ENCODE results near the gene FRMD5. TPM values are rescaled to one million over a fixed set of nuclear protein-coding genes. Genes with fewer than 3 reads are reported as not detected.

Gene FRMD5
- total RNA-seq, 1 experiment from 2014 or later, result 0.98 TPM

DNA sequence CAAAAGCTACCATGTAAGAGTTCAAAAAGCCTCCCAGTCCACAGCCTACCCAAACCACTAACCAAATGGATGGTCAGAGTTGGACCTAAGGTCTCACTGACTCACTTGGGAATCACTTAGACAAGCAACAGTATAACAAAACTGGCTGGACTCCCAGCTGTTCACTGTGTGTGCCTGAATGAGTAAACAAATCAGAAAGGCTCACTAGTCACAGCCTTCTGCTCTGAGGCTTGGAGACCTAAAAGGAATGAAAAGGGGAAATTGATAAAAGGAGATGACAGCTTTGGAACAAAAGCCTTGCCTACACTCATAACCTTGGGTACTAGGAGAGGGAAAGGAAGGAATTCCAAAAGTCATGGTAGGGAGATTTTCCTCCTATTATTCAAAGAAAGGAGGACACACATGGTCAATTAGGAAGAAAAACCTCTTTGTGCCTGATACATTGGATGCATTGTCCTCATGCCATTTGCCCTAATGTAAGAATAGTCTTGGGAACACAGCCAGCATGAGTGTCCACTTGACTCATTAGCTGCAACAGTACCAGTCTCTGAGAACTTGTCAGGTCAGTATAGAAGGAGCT lies 92.3 kb downstream of the FRMD5 start:
- intact Hi-C loops (cut with micrococcal nuclease), result loop anchor here (1.0 kb wide), 1 partner anchor 28 kb away; no protein-coding TSS in a partner anchor
- TF ChIP-seq, protein P1, sequence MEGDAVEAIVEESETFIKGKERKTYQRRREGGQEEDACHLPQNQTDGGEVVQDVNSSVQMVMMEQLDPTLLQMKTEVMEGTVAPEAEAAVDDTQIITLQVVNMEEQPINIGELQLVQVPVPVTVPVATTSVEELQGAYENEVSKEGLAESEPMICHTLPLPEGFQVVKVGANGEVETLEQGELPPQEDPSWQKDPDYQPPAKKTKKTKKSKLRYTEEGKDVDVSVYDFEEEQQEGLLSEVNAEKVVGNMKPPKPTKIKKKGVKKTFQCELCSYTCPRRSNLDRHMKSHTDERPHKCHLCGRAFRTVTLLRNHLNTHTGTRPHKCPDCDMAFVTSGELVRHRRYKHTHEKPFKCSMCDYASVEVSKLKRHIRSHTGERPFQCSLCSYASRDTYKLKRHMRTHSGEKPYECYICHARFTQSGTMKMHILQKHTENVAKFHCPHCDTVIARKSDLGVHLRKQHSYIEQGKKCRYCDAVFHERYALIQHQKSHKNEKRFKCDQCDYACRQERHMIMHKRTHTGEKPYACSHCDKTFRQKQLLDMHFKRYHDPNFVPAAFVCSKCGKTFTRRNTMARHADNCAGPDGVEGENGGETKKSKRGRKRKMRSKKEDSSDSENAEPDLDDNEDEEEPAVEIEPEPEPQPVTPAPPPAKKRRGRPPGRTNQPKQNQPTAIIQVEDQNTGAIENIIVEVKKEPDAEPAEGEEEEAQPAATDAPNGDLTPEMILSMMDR (IDR thresholded peaks at IDR 0.05; ENCODE audit: unreplicated experiment), result no peak
- peak overlapping the region; percentile 43 for H3K27ac Mint-ChIP-seq (ENCODE audit: low read depth, unreplicated experiment)
- DNase-seq (ENCODE audit: unreplicated experiment), result peak; percentile 77
- H3K4me1 Mint-ChIP-seq (ENCODE audit: insufficient read depth, unreplicated experiment), result peaks cover 27% of the 10 kb centered on the region
- ChIA-PET POLR2A (interaction anchor here (0.6 to 3.9 kb wide), 15 partner anchors 9 to 1932 kb away, joined by 3 to 17 read pairs (median 3); partner anchors contain the start of genes CTDSPL2 and GOLM2), CTCF (interaction anchor here (0.7 to 1.6 kb wide), 5 partner anchors 9 to 278 kb away, joined by 3 to 9 read pairs (median 4); partner anchors contain the start of gene MFAP1)
- no peak overlapping the region for H3K4me3 Mint-ChIP-seq (ENCODE audit: unreplicated experiment)
- BruUV-seq (replicated peaks), result no TSS peak
- H3K9me3 Mint-ChIP-seq (ENCODE audit: unreplicated experiment), result no peaks in the 10 kb centered on the region
- no peaks in the 10 kb centered on the region for H3K36me3 Mint-ChIP-seq (ENCODE audit: insufficient read depth, unreplicated experiment)
- H3K27me3 Mint-ChIP-seq (ENCODE audit: insufficient read depth, unreplicated experiment), result no peaks in the 10 kb centered on the region

DNA sequence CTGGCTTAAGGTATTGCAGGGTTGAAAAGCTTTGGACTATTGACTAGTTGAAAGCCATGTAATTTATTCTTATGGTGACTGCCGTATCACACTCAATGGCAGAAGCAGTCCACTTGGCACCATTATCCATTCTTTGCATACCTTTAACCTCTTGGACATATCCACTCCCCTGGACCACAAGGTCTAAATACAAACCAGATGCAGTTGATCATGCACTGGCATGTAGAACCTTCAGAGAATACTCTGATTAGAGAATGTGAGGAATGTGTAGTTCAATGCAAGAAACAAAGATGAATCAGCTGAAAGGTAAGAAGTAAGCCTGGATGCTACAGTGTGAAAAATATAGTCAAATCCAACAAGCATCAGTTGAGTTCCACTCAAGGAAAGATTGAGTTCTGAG lies 93.1 kb downstream of the FRMD5 start:
- POLR2A ChIA-PET, result interaction anchor here (0.6 to 3.9 kb wide), 12 partner anchors 10 to 1931 kb away, joined by 3 to 17 read pairs (median 4); partner anchors contain the start of gene GOLM2
- Mint-ChIP-seq H3K9me3 (ENCODE audit: unreplicated experiment) (no peaks in the 10 kb centered on the region), H3K27me3 (ENCODE audit: insufficient read depth, unreplicated experiment) (no peaks in the 10 kb centered on the region), H3K4me3 (ENCODE audit: unreplicated experiment) (no peak overlapping the region), H3K4me1 (ENCODE audit: insufficient read depth, unreplicated experiment) (peaks cover 27% of the 10 kb centered on the region), H3K27ac (ENCODE audit: low read depth, unreplicated experiment) (peak overlapping the region; percentile 43), H3K36me3 (ENCODE audit: insufficient read depth, unreplicated experiment) (no peaks in the 10 kb centered on the region)
- intact Hi-C loops (cut with micrococcal nuclease), result loop anchor here (1.0 kb wide), 1 partner anchor 28 kb away; no protein-coding TSS in a partner anchor
- TF ChIP-seq, protein P1 (IDR thresholded peaks at IDR 0.05; ENCODE audit: unreplicated experiment), result no peak
- CTCF ChIA-PET, result interaction anchor here (0.7 to 1.6 kb wide), 4 partner anchors 27 to 277 kb away, joined by 3 to 9 read pairs (median 4); partner anchors contain the start of gene MFAP1
- peak; percentile 11 for DNase-seq (ENCODE audit: unreplicated experiment)
- BruUV-seq (replicated peaks), result no TSS peak

DNA sequence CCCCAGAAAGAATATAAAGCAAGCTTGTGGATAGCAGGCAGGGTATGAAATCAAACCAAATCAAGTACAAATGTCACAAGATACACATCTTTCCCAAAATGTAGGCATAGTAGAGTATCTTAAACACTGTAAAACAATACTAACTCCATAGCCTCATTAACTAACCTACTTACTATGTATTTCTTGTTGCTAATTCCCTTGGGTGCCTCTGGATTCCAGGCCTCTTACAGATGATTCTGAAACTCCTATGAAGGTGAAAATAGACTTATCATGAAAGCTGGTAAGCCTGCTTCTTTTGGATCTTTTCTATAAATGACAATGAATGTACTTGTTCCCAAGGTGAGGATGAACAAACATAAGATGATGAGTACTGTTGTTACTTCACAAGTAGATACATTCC lies 93.8 kb downstream of the FRMD5 start:
- BruUV-seq (replicated peaks), result no TSS peak
- Mint-ChIP-seq H3K36me3 (ENCODE audit: insufficient read depth, unreplicated experiment) (no peaks in the 10 kb centered on the region), H3K4me1 (ENCODE audit: insufficient read depth, unreplicated experiment) (peaks cover 27% of the 10 kb centered on the region), H3K27ac (ENCODE audit: low read depth, unreplicated experiment) (no peak overlapping the region), H3K9me3 (ENCODE audit: unreplicated experiment) (no peaks in the 10 kb centered on the region), H3K27me3 (ENCODE audit: insufficient read depth, unreplicated experiment) (no peaks in the 10 kb centered on the region), H3K4me3 (ENCODE audit: unreplicated experiment) (no peak overlapping the region)
- intact Hi-C loops (cut with micrococcal nuclease), result no loop called here
- ChIA-PET CTCF (interaction anchor here (1.5 kb wide), 1 partner anchor 35 kb away, joined by 8 read pairs; no protein-coding TSS in a partner anchor), POLR2A (interaction anchor here (1.2 to 3.9 kb wide), 4 partner anchors 9 to 187 kb away, joined by 3 to 17 read pairs (median 6); partner anchors contain the start of gene GOLM2)
- DNase-seq (ENCODE audit: unreplicated experiment), result no peak
- TF ChIP-seq, protein P1 (IDR thresholded peaks at IDR 0.05; ENCODE audit: unreplicated experiment), result no peak

DNA sequence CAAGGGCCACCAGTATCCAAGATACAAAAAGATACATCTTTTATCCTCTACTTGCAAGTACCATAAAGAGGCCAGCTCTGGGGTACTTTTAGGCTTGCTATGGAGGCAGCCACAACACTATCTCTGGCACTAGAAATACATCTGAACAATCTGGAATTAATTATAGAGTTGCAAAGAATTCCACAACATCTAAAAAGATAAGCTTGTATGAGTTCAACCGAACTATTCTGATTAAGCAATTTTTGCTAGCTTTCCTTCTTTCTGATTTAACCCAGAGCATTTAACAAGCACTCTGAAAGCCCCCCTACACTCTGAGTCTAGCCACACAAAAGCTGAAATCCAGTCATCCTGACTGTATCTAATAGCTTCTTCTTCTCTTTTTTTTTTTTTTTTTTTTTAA lies 95.4 kb downstream of the FRMD5 start:
- Mint-ChIP-seq H3K9me3 (ENCODE audit: unreplicated experiment) (no peaks in the 10 kb centered on the region), H3K4me3 (ENCODE audit: unreplicated experiment) (no peak overlapping the region), H3K36me3 (ENCODE audit: insufficient read depth, unreplicated experiment) (no peaks in the 10 kb centered on the region), H3K4me1 (ENCODE audit: insufficient read depth, unreplicated experiment) (peaks cover 27% of the 10 kb centered on the region), H3K27me3 (ENCODE audit: insufficient read depth, unreplicated experiment) (no peaks in the 10 kb centered on the region), H3K27ac (ENCODE audit: low read depth, unreplicated experiment) (no peak overlapping the region)
- POLR2A ChIA-PET, result interaction anchor here (0.6 to 1.5 kb wide), 3 partner anchors 12 to 22 kb away, joined by 3 to 6 read pairs (median 4); no protein-coding TSS in a partner anchor
- TF ChIP-seq, protein P1 (IDR thresholded peaks at IDR 0.05; ENCODE audit: unreplicated experiment), result no peak
- BruUV-seq (replicated peaks), result no TSS peak
- CTCF ChIA-PET, result interaction anchor here (0.6 to 1.5 kb wide), 4 partner anchors 33 to 585 kb away, joined by 3 to 8 read pairs (median 4); no protein-coding TSS in a partner anchor
- intact Hi-C loops (cut with micrococcal nuclease), result no loop called here
- DNase-seq (ENCODE audit: unreplicated experiment), result no peak

All from MCF 10A (cell line).